Gastroesophageal sphincter (tissue), 4 donors: ENCODE data around the gene UMAD1. TPM values are rescaled to one million over a fixed set of nuclear protein-coding genes. Genes with fewer than 3 reads are reported as not detected.

Experiments used
- ATAC-seq: fragments of 150-250 bp; one replicate; pipeline ENCODE4 v1.9.1; 2016; ENCODE audit warnings: mild to moderate bottlenecking, moderate library complexity
- H3K27ac ChIP-seq, 4 donors: fragments of 200-600 bp; sonication (generic) in 3 of 4; 1 replicate in 3 of 4; 2 replicates in 1 of 4; pipeline ENCODE4 v1.5.1; 2016 to 2019
- H3K27me3 ChIP-seq: fragments of 200-600 bp; sonication (generic); one replicate; pipeline ENCODE4 v1.5.1; 2019
- H3K36me3 ChIP-seq, 2 donors: fragments of 200-600 bp; sonication (generic); one replicate each; pipeline ENCODE4 v1.5.1; 2019; ENCODE audit warnings: control low read depth in 1 of 2
- H3K4me1 ChIP-seq, 3 donors: fragments of 200-600 bp; sonication (generic); 1 replicate in 2 of 3; 2 replicates in 1 of 3; pipeline ENCODE4 v1.5.1; 2016 to 2019; ENCODE audit warnings: control low read depth in 2 of 3
- H3K4me3 ChIP-seq, 2 donors: fragments of 200-600 bp; sonication (generic); one replicate each; pipeline ENCODE4 v1.5.1; 2019; ENCODE audit warnings: mild to moderate bottlenecking in 1 of 2, moderate library complexity in 1 of 2
- H3K9me3 ChIP-seq, 3 donors: fragments of 200-600 bp; sonication (generic); one replicate each; pipeline ENCODE4 v1.5.1; 2017 to 2019; ENCODE audit warnings: control low read depth in 2 of 3
- CTCF ChIP-seq, 4 experiments: fragments of 200-600 bp in 2 of 4; fragments of 450-650 bp in 2 of 4; sonication (generic) in 1 of 4; IDR thresholded peaks; one replicate each; pipeline ENCODE4 v1.5.1; 2017 to 2019; ENCODE audit warnings: antibody characterized with exemption in 4 of 4, mild to moderate bottlenecking in 2 of 4, moderate library complexity in 2 of 4
- EP300 ChIP-seq: sonication (generic); formaldehyde crosslinking; IDR thresholded peaks from one replicate; pipeline ENCODE4 v1.6.1; 2017; ENCODE audit warnings: antibody characterized with exemption, mild to moderate bottlenecking
- POLR2A ChIP-seq, 2 donors: fragments of 450-650 bp; IDR thresholded peaks; one replicate each; pipeline ENCODE4 v1.6.1; 2017; ENCODE audit warnings: antibody characterized with exemption in 2 of 2, mild to moderate bottlenecking in 2 of 2, moderate library complexity in 1 of 2
- POLR2AphosphoS5 ChIP-seq: sonication (generic); formaldehyde crosslinking; IDR thresholded peaks from one replicate; pipeline ENCODE4 v1.6.1; 2017; ENCODE audit warnings: antibody characterized with exemption
- WGBS, 2 donors: methylation state at CpG; one replicate each; pipeline ENCODE4 v1.1.5; 2018; ENCODE audit warnings: low coverage in 1 of 2; 5-methylcytosine and 5-hydroxymethylcytosine counted together
- total RNA-seq, 4 donors: library from RNA; depleted of rRNA; stranded (reverse); fragments of >200 nt; gene quantifications; one replicate each; pipeline ENCODE4 v1.1.0, GENCODE V29; 2016

The UMAD1 gene
- total RNA-seq, 4 donors from 2014 or later: 7.4 to 24.4 (median 15.9) TPM

GRCh38 chr7:7720750-7721621, 80.4 kb downstream of the UMAD1 start:
- ATAC-seq: no peak
- WGBS, 2 donors: 92% methylated on average over 3 to 5 of the region's 5 CpGs

GRCh38 chr7:7731732-7732131, 91.2 kb downstream of the UMAD1 start:
- no peak for ATAC-seq
- no peaks in the 10 kb centered on the region for H3K27me3 ChIP-seq
- no peak overlapping the region for H3K4me3 ChIP-seq
- H3K36me3 ChIP-seq: no peaks in the 10 kb centered on the region
- H3K9me3 ChIP-seq: no peaks in the 10 kb centered on the region
- TF ChIP-seq POLR2A (IDR thresholded peaks at IDR 0.05): no peak
- no peak for TF ChIP-seq EP300
- no peak for TF ChIP-seq POLR2AphosphoS5
- TF ChIP-seq CTCF (IDR thresholded peaks at IDR 0.05): no peak
- peaks cover 0 to 15% (median 0%) of the 10 kb centered on the region in 3 donors for H3K4me1 ChIP-seq
- peak overlapping the region in 1 of 4 donors; percentile 14 for H3K27ac ChIP-seq

More at GRCh38 chr7:7720750-7721621, 80.4 kb downstream of the UMAD1 start:
- no peaks in the 10 kb centered on the region for H3K9me3 ChIP-seq
- H3K36me3 ChIP-seq: peaks cover 0 to 7% of the 10 kb centered on the region in 2 donors
- H3K27ac ChIP-seq: no peak overlapping the region
- TF ChIP-seq CTCF (IDR thresholded peaks at IDR 0.05) (no peak), EP300 (no peak), POLR2AphosphoS5 (no peak), POLR2A (IDR thresholded peaks at IDR 0.05) (no peak)
- no peak overlapping the region for H3K4me3 ChIP-seq
- H3K4me1 ChIP-seq: no peaks in the 10 kb centered on the region
- H3K27me3 ChIP-seq: no peaks in the 10 kb centered on the region

GRCh38 chr7:7732621-7733281, 92.2 kb downstream of the UMAD1 start:
- H3K27ac ChIP-seq: peak overlapping the region in 3 of 4 donors; percentile 14 to 29 (median 21)
- peak; percentile 63 for ATAC-seq
- no peak overlapping the region for H3K4me3 ChIP-seq
- no peaks in the 10 kb centered on the region for H3K9me3 ChIP-seq
- WGBS, 2 donors: 39 to 58% methylated on average over 4 of the region's 4 CpGs
- no peaks in the 10 kb centered on the region for H3K27me3 ChIP-seq
- no peaks in the 10 kb centered on the region for H3K36me3 ChIP-seq
- H3K4me1 ChIP-seq: peaks cover 0 to 15% (median 0%) of the 10 kb centered on the region in 3 donors
- TF ChIP-seq POLR2AphosphoS5 (no peak), EP300 (no peak), POLR2A (IDR thresholded peaks at IDR 0.05) (no peak), CTCF (IDR thresholded peaks at IDR 0.05) (no peak)

GRCh38 chr7:7736671-7737070, 96.1 kb downstream of the UMAD1 start:
- no peak overlapping the region for H3K4me3 ChIP-seq
- no peaks in the 10 kb centered on the region for H3K27me3 ChIP-seq
- 80 to 100% methylated on average over 2 of the region's 2 CpGs for WGBS, 2 donors
- H3K9me3 ChIP-seq: no peaks in the 10 kb centered on the region
- peaks cover 0 to 26% (median 0%) of the 10 kb centered on the region in 3 donors for H3K4me1 ChIP-seq
- H3K36me3 ChIP-seq: no peaks in the 10 kb centered on the region
- no peak overlapping the region for H3K27ac ChIP-seq
- TF ChIP-seq CTCF (IDR thresholded peaks at IDR 0.05) (no peak), POLR2A (IDR thresholded peaks at IDR 0.05) (no peak), POLR2AphosphoS5 (no peak), EP300 (no peak)
- ATAC-seq: no peak
